Measurements from ENCODE around the gene RCN2.
"Not testable (repeated sequence)": the region's sequence is repeated elsewhere in the genome, so short reads cannot be mapped to it uniquely, and the experiment has no call there.

The RCN2 gene

DNA sequence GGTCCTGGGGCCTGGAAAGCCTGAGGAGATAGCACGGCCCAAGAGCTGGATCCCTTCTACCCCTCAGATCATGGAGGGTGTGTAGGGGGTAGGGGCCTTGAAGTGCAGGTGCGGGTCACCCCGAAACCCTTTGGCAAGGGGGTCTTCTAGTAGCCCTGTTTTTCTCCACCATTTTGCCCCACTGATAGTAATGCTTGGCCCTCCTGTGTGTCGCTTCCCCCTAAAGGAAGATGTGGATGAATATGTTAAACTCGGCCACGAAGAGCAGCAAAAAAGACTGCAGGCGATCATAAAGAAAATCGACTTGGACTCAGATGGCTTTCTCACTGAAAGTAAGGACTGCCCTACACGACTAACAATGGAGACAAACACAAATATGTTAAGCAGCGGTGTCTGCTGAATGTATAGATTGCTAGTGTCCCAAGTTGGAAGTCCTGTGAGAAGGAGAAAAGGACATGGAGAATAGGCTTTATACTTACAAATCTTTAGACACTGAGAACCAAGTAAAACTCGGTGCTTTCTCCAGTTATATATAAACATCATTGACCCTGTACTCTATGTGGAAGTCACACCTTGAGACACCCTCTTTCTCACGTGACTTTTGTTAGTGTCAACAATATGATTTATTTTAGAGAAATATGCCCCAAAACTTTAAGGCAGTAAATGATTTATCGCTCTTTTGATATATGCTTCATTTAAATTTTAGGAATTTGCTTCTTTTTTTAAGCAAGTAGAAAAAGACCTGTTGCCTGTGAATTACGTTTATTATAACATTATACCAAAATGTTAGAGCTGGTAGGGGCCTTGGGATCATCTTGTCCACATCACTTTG is 802 bp downstream of the RCN2 start:
- DNase-seq (ENCODE audit: low read depth), result no peak

DNA sequence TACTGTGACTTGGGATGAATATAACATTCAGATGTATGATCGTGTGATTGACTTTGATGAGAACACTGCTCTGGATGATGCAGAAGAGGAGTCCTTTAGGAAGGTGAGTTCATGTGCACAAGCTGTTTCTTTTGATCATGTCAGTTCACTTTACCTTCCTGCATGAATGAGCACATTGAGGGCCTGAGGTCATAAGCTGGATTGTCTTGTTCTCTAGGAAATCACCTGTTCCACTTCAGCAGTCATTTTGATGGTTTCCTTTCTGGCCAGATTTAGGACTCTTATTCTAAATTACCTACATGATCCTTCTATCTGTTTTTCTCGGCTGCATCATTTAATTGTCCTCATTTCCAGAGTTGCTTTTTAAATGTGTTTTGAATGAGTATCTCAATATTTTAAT is 4.1 kb downstream of the RCN2 start:
- no peak for DNase-seq (ENCODE audit: low read depth)

DNA sequence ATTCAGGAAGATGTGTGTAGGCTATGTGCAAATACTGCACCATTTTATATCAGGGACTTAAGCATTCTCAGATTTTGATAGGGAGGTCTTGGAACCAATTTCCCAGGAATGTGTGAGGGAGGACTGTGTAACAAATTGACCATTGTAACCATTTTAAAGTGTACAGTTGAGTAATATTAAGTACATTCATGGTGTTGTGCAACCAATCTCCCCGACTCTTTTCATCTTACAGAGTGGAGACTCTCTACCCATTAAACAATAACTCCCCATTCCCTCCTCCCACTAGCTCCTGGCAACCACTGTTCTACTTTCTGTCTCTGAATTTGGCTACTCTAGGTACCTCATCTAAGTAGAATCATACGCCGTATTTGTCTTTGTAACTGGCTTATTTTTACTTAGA is 5.1 kb downstream of the RCN2 start:
- no peak for DNase-seq (ENCODE audit: low read depth)

DNA sequence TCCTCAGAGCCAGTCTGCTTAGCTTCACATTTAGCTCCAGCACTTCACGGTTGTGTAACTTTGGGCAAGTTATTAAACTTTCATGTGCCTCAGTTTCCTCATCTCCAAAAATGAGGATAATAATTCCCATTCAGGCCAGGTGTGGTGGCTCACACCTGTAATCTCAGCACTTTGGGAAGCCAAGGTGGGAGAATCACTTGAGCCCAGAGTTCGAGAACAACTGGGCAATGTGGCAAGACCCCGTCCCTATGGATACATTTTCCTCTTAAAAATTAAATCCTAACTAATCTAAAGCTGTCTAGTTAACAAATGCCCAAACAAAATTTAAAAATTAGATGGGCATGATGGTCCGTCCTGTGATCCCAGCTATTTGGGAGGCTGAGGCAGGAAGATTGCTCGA is 7.2 kb downstream of the RCN2 start:
- DNase-seq (ENCODE audit: low read depth), result no peak

- DNase-seq (ENCODE audit: low read depth), result no peak
Measured at GRCh38 chr15:76939715-76940114, 8.2 kb downstream of the RCN2 start.

- no peak for DNase-seq (ENCODE audit: low read depth)
Measured at GRCh38 chr15:76941636-76942035, 10.1 kb downstream of the RCN2 start.

- no peak for DNase-seq (ENCODE audit: low read depth)
Measured at GRCh38 chr15:76942331-76942730, 10.8 kb downstream of the RCN2 start.

DNA sequence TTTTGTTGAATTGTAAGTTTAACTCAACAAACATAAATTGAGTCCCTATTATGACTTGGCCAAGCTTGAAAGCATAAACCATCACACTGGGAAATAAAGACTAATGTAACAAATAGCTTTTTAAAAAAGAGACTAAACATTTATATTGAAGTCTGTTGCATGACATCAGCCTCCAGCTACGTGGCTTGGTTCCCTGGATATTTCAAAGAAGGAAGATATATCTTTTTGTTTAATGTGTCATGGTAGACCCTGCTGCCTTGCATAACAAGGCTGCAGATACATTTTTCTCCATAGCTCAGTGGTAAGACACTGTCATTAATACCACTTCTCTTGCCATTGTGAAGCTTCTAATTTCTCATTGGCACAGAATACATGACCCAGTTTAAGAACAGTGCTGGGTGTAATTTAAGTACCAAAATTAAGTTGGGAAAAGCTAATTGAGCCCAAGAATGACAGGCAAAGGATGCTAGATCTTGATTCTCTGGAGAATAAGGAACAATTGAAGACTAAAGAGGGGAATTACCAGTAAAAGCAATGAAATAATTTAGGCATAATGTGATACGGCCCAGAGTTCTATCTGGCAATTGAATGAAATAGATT is 14.0 kb downstream of the RCN2 start:
- DNase-seq (ENCODE audit: low read depth), result no peak

DNA sequence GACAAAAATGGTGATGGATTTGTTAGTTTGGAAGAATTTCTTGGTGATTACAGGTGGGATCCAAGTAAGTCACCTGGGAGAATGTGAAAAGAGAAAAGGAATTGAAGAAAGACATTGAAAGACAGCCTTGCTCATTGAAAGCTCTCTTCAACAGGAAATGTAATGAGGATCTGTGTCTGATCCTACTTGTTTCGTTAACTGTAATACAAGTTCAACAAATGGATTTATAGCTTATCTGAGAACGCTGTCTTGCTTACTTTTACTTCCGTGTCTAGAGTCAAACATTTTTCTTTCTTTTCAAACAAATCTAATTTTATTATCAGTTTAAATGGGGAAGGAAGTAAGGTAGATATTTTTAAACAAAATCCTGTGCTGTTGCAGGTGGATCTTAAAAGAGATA is 15.9 kb downstream of the RCN2 start:
- no peak for DNase-seq (ENCODE audit: low read depth)

GRCh38 chr15:76951220-76951619 is 19.7 kb downstream of the RCN2 start:
- no peak for DNase-seq (ENCODE audit: low read depth)

DNA sequence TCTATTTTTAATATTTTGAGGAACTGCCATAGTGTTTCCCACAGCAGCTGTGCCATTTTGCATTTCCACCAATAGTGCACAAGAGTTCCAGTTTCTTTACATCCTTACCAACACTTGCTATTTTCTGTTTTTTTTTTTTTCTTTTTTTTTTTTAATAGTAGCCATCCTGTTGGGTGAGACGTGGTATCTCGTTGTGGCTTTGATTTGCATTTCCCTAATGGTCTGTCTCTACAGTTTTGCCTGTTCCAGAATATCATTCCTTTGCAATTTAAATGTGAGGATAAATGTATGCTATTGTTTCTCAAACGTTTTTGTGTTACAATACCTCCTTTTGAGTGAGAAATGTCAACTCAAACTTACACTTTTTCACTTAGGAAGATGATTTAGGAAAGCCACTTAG is 22.4 kb downstream of the RCN2 start:
- DNase-seq (ENCODE audit: low read depth), result no peak

GRCh38 chr15:76954744-76955143 is 23.2 kb downstream of the RCN2 start:
- DNase-seq (ENCODE audit: low read depth), result no peak

DNA sequence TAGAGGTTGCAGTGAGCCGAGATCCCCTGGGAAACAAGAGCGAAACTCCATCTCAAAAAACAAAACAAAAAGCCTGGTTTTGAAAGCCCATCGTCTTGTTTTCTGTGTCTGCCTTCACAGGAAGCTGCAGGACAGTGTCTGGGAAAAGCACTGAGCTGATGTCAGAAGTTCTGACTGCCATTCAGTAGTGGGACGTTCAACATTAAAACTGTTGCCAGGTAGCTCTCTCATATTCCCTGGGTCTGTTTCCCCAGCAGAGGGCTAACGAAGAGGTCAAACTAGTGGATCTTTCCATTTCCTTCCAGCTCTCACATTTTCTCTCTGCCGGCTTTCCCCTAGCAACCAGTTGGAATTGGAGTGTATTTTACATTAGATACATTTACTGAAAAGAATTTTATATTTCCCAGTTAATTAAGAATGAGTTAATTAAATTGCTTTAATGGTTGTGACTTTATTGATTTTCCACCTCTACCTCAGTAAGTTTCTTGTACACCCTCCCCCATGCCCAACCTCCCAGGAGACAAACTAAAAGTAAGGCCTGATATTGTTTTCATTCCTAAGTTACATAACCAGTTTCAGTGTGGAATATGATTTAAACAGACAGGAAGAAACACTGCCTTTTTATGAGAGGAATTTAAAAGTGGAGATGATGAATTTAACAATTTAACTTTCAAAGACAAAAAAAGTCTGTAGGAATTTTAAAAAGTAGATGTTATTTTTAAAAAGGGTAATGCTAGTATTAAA is 29.9 kb downstream of the RCN2 start:
- no peak for DNase-seq (ENCODE audit: low read depth)

- no peak for DNase-seq (ENCODE audit: low read depth)
Measured at GRCh38 chr15:76962337-76963013, 30.9 kb downstream of the RCN2 start.

DNA sequence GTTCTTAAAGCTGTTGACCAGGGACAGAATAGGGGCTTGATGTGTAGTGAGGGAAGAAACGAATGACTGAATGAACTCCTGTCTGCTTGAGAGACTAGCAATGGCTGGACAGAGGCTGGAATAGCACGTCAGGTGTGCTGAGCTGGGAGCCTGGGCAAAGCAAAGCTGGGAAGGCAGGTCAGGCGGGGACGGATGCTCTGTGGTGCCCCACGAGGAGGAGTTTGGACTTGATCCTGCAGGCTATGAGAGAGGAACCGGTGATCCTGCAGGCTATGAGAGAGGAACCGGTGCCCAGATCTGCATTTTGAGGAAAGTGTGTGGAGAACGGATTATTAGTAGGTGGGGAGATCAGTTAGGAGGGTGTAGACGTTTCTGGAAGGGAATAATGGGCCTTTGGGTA is 32.0 kb downstream of the RCN2 start:
- DNase-seq (ENCODE audit: low read depth), result no peak

DNA sequence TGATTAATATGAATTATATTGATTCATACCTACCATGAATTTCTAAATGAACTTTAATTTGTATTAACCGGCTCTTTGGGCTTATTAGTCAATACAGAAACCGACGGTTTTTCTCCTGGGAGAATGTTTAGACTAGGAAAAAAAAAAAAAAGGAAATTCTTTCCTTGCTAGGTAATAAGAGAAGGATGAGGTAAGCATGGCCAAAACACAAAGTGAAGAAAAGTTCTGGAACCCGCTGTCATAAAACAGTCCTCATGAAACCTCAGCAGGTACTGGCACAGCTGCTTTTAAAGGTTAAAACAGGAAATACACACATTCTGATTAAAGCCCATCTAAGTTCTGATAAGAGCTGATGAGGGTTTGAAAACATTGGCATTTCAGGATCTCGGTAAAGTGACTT is 32.6 kb downstream of the RCN2 start:
- DNase-seq (ENCODE audit: low read depth), result no peak

- not testable (repeated sequence) for DNase-seq (ENCODE audit: low read depth)
Measured at GRCh38 chr15:76966051-76966450, 34.5 kb downstream of the RCN2 start.

- DNase-seq (ENCODE audit: low read depth), result no peak
Measured at GRCh38 chr15:76967067-76967466, 35.5 kb downstream of the RCN2 start.

GRCh38 chr15:76968306-76968705 is 36.8 kb downstream of the RCN2 start:
- DNase-seq (ENCODE audit: low read depth), result no peak

GRCh38 chr15:76972389-76973361 is 41.1 kb downstream of the RCN2 start:
- DNase-seq (ENCODE audit: low read depth), result no peak

DNA sequence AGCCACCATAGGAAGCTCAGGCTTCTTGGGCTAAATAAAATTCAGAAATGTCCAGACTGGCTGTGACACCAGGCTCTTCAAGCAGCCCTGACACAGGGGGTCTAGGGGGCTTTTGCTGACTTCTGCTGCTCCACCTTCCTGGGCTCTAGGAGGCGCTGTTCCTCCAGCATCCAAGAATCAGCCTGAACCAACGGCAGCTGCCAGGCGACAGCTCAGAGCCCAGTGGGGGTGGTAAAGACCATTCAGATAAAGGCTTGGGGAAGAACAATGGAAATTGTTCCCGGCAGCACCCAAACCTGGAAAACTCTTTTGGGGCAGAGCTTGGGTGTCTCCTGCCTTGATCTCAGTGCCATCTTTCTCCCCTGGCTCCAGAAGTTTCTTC is 41.8 kb downstream of the RCN2 start:
- DNase-seq (ENCODE audit: low read depth), result no peak
